HepG2 (cell line): Measurements from ENCODE around the gene NSUN6. TPM values are rescaled to one million over a fixed set of nuclear protein-coding genes. Genes with fewer than 3 reads are reported as not detected.
A peak's percentile ranks its signal among the peaks of the same experiment; 100 is the strongest.

Experiments
- AKNA ChIP-seq: sonication (generic); formaldehyde crosslinking; IDR thresholded peaks from 2 replicates; pipeline ENCODE4 v1.4.0; 2020; ENCODE audit warnings: missing genetic modification reagents, borderline replicate concordance
- BRD4 ChIP-seq: sonication (generic); formaldehyde crosslinking; IDR thresholded peaks from 2 replicates; pipeline ENCODE4 v1.4.0; 2020; ENCODE audit warnings: missing genetic modification reagents
- GABPB1 ChIP-seq: IDR thresholded peaks from 2 replicates; pipeline ENCODE4 v1.6.1; 2016; ENCODE audit warnings: mild to moderate bottlenecking, missing genetic modification reagents, moderate library complexity, missing compliant biosample characterization
- NFYB ChIP-seq: sonication (generic); formaldehyde crosslinking; IDR thresholded peaks from 2 replicates; pipeline ENCODE4 v1.4.0; 2020; ENCODE audit warnings: missing genetic modification reagents
- NFYC ChIP-seq: IDR thresholded peaks from 2 replicates; pipeline ENCODE4 v1.6.1; 2016; ENCODE audit warnings: missing genetic modification reagents, missing compliant biosample characterization
- PLRG1 ChIP-seq: fragments of 450-650 bp; conservative IDR thresholded peaks from 2 replicates; pipeline ENCODE4 v1.6.1; 2016
- RAD21 ChIP-seq: fragments of 450-650 bp; formaldehyde crosslinking; IDR thresholded peaks from 2 replicates; pipeline ENCODE4 v1.5.0; 2020; ENCODE audit warnings: mild to moderate bottlenecking
- RARG ChIP-seq: sonication (generic); formaldehyde crosslinking; IDR thresholded peaks from 2 replicates; pipeline ENCODE4 v1.4.0; 2020; ENCODE audit warnings: low read depth, mild to moderate bottlenecking, missing genetic modification reagents
- REL ChIP-seq: sonication (generic); formaldehyde crosslinking; conservative IDR thresholded peaks from 2 replicates; pipeline ENCODE4 v1.8.0; 2022; ENCODE audit warnings: mild to moderate bottlenecking, missing genetic modification reagents, moderate library complexity
- SIX4 ChIP-seq: sonication (generic); formaldehyde crosslinking; IDR thresholded peaks from 2 replicates; pipeline ENCODE4 v1.4.0; 2020; ENCODE audit warnings: missing genetic modification reagents
- SP1 ChIP-seq, 2 experiments: fragments of 450-650 bp in 1 of 2; sonication (generic) in 1 of 2; formaldehyde crosslinking in 1 of 2; IDR thresholded peaks; 2 replicates each; pipeline versions ENCODE4 v1.4.0 to v1.6.1; 2016 to 2020; ENCODE audit warnings: missing genetic modification reagents in 1 of 2
- SPEN ChIP-seq: sonication (generic); formaldehyde crosslinking; IDR thresholded peaks from 2 replicates; pipeline ENCODE4 v1.5.1; 2020; ENCODE audit warnings: low read depth, mild to moderate bottlenecking, missing genetic modification reagents
- U2AF1 ChIP-seq: fragments of 200-400 bp; formaldehyde crosslinking; optimal IDR thresholded peaks from 2 replicates; pipeline ENCODE3; 2017; ENCODE audit warnings: mild to moderate bottlenecking, low read depth, low read length
- ZKSCAN5 ChIP-seq: sonication (generic); formaldehyde crosslinking; IDR thresholded peaks from 2 replicates; pipeline ENCODE4 v1.5.1; 2020; ENCODE audit warnings: mild to moderate bottlenecking, missing genetic modification reagents
- ZMAT3 ChIP-seq: sonication (generic); formaldehyde crosslinking; conservative IDR thresholded peaks from 2 replicates; pipeline ENCODE4 v1.7.0; 2021; ENCODE audit warnings: missing genetic modification reagents
- ZNF160 ChIP-seq: sonication (generic); formaldehyde crosslinking; IDR thresholded peaks from 2 replicates; pipeline ENCODE4 v1.8.0; 2022; ENCODE audit warnings: mild to moderate bottlenecking, inconsistent platforms, missing genetic modification reagents
- ZNF513 ChIP-seq: sonication (generic); formaldehyde crosslinking; conservative IDR thresholded peaks from 2 replicates; pipeline ENCODE4 v1.5.0; 2020; ENCODE audit warnings: missing genetic modification reagents
- ZNF550 ChIP-seq: sonication (generic); formaldehyde crosslinking; IDR thresholded peaks from 2 replicates; pipeline ENCODE4 v1.4.0; 2020; ENCODE audit warnings: mild to moderate bottlenecking, missing genetic modification reagents, borderline replicate concordance
- ZNF703 ChIP-seq: sonication (generic); formaldehyde crosslinking; IDR thresholded peaks from 2 replicates; pipeline ENCODE4 v1.5.1; 2020; ENCODE audit warnings: missing genetic modification reagents, mild to moderate bottlenecking, moderate library complexity, borderline replicate concordance
- ZNF878 ChIP-seq: sonication (generic); formaldehyde crosslinking; IDR thresholded peaks from 2 replicates; pipeline ENCODE4 v1.8.1; 2023; ENCODE audit warnings: mild to moderate bottlenecking, missing genetic modification reagents, moderate library complexity
- polyA plus RNA-seq, 8 experiments: library from polyadenylated mRNA; depleted of rRNA in 3 of 8; stranded (reverse) in 7 of 8; unstranded in 1 of 8; fragments of >200 nt; fragmentation: Illumina TruSeq in 4 of 8; extraction: Trizol in 4 of 8; gene quantifications; 2 replicates each; pipeline versions ENCODE4 v1.2.1 to v1.2.3, GENCODE V29; 2011 to 2016; ENCODE audit warnings: low read depth in 4 of 8, missing spikeins in 1 of 8, mixed read lengths in 1 of 8; ENCODE audit not compliant: insufficient read depth in 1 of 8
- total RNA-seq, 5 experiments: library from RNA; depleted of rRNA; stranded (reverse); fragments of >200 nt; fragmentation: Illumina TruSeq; extraction: Trizol; gene quantifications; 2 replicates each; pipeline ENCODE4 v1.2.3, GENCODE V29; 2016; ENCODE audit warnings: low read depth in 1 of 5
- TF ChIP-seq, protein P1 (sequence below): sonication (generic); formaldehyde crosslinking; IDR thresholded peaks from 2 replicates; pipeline ENCODE4 v1.4.0; 2020; ENCODE audit warnings: missing genetic modification reagents

Gene NSUN6
- total and polyA plus RNA-seq, 2 of the 13 experiments (the other 11 are each of a cell fraction or from before 2014, with no cell fraction given) = 17.2 to 19.3 TPM

DNA sequence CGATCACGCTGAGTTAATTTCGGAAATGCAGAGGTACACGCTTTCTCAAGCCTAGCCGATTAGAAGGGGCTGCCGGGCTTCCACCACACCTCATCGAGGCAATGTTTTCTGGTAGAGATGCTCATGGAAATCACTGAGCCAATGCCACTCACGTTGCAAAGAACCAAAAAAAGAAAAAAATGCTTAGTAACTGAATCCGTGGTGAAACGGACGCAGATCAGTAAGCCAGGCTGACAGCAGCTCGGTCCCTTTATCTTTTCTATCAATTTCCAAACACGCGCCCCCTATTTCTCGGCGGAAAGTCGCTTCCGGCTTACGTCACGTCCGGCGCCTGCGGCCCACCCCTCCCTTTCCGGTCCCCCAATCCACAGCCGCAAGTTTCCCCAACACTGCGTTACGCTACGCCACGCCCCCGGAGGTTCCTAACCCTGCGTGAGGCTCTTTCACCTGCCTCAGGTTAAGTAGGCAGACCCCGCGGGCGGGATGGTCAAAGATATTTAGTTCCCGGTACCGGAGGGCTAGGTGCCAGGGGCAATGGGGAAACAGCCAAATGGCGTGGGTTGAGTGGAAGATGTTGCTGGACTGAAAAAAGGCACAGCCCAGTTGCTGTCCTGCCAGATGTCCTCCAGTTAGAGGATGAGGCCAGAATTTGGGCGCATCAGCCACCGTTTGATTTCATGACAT lies at the start of gene NSUN6 (continued):
- TF ChIP-seq, protein P1, sequence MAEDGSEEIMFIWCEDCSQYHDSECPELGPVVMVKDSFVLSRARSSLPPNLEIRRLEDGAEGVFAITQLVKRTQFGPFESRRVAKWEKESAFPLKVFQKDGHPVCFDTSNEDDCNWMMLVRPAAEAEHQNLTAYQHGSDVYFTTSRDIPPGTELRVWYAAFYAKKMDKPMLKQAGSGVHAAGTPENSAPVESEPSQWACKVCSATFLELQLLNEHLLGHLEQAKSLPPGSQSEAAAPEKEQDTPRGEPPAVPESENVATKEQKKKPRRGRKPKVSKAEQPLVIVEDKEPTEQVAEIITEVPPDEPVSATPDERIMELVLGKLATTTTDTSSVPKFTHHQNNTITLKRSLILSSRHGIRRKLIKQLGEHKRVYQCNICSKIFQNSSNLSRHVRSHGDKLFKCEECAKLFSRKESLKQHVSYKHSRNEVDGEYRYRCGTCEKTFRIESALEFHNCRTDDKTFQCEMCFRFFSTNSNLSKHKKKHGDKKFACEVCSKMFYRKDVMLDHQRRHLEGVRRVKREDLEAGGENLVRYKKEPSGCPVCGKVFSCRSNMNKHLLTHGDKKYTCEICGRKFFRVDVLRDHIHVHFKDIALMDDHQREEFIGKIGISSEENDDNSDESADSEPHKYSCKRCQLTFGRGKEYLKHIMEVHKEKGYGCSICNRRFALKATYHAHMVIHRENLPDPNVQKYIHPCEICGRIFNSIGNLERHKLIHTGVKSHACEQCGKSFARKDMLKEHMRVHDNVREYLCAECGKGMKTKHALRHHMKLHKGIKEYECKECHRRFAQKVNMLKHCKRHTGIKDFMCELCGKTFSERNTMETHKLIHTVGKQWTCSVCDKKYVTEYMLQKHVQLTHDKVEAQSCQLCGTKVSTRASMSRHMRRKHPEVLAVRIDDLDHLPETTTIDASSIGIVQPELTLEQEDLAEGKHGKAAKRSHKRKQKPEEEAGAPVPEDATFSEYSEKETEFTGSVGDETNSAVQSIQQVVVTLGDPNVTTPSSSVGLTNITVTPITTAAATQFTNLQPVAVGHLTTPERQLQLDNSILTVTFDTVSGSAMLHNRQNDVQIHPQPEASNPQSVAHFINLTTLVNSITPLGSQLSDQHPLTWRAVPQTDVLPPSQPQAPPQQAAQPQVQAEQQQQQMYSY (CRISPR knock-in tag) = no peak
- no peak for TF ChIP-seq SP1 (IDR thresholded peaks at IDR 0.05)
- peak; percentile 68 for TF ChIP-seq SP1 (CRISPR knock-in tag; IDR thresholded peaks at IDR 0.05)
- no peak for TF ChIP-seq REL (CRISPR knock-in tag)
- TF ChIP-seq BRD4 = no peak
- TF ChIP-seq ZNF513 (CRISPR knock-in tag) = no peak
- no peak; the same call in 1 of the 2 replicates for TF ChIP-seq NFYC (CRISPR knock-in tag)
- TF ChIP-seq ZMAT3 (CRISPR knock-in tag) = no peak; the same call in none of the 2 replicates
- TF ChIP-seq ZNF878 (CRISPR knock-in tag) = peak; percentile 60; the same call in 1 of the 2 replicates
- no peak for TF ChIP-seq RARG (CRISPR knock-in tag)
- TF ChIP-seq PLRG1 = no peak
- TF ChIP-seq NFYB (CRISPR knock-in tag) = peak; percentile 42; the same call in 1 of the 2 replicates
- TF ChIP-seq ZNF703 (CRISPR knock-in tag) = no peak; the same call in 1 of the 2 replicates
- TF ChIP-seq AKNA (CRISPR knock-in tag) = no peak
- no peak for TF ChIP-seq U2AF1
- no peak for TF ChIP-seq ZNF160 (CRISPR knock-in tag)
- no peak for TF ChIP-seq SIX4
- no peak for TF ChIP-seq ZNF550 (CRISPR knock-in tag)
- no peak for TF ChIP-seq ZKSCAN5 (CRISPR knock-in tag)
- peak; percentile 98 for TF ChIP-seq GABPB1
- TF ChIP-seq RAD21 = no peak
- TF ChIP-seq SPEN = peak; percentile 59; the same call in 1 of the 2 replicates
